HG03432 (cell line): ENCODE results near the gene RPS3.
"Not testable (repeated sequence)": the region's sequence is repeated elsewhere in the genome, so short reads cannot be mapped to it uniquely, and the experiment has no call there.

Source experiments
- ATAC-seq: cut with Tn5 transposase; IDR thresholded peaks from one replicate; pipeline ENCODE4 v1.9.1; 2021; ENCODE audit warnings: mild to moderate bottlenecking, moderate library complexity; ENCODE audit not compliant: unreplicated experiment

The RPS3 gene

DNA sequence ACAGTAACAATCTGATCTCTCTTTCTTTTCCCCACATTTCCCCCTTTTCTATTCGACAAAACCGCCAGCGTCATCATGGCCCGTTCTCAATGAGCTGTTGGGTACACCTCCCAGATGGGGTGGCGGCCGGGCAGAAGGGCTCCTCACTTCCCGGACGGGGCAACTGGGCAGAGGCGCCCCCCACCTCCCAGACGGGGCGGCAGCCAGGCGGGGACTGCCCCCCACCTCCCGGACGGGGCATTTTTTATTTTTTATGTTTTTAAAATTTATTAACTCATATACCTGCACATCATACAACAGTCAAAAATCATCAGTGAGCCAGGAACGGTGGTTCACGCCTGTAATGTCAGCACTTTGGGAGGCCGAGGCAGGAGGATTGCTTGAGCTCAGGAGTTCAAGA lies 20.5 kb upstream of the RPS3 start:
- not testable (repeated sequence) for ATAC-seq

- ATAC-seq = no peak
Observed at GRCh38 chr11:75380245-75380644, 19.1 kb upstream of the RPS3 start.

GRCh38 chr11:75380716-75381420 lies 18.4 kb upstream of the RPS3 start:
- ATAC-seq = no peak

- ATAC-seq = no peak
Observed at GRCh38 chr11:75383246-75383645, 16.1 kb upstream of the RPS3 start.

DNA sequence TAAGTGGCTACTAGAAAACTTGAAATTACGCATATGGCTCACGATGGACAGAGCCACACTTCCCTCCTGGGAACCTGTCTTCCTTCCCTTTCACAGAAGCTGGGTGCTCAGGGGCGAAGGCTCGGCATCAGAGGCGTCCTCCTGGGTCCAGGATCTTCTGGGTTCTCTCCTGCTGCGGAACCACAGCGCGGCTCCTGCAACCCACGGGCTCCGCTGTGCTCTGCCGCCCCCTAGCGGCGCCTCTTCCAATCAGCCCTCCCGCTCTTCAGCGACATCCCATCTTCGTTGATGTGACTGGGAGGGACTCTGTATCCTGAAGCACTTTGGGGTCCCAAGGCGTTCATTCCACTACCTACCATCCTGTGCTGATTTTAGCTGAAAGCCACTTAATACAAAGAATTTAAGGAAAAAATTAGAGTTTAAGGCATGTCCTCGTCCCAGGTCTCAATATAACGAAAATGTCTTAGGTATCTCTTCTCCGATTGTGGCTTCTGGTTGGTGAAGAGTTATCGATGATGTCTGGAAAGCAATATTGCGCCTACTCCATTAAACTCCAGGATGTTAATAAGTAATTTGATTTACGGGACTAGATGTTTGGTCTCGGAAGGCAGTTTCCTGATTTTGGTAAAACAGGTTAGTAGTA lies 14.8 kb upstream of the RPS3 start:
- ATAC-seq = no peak

DNA sequence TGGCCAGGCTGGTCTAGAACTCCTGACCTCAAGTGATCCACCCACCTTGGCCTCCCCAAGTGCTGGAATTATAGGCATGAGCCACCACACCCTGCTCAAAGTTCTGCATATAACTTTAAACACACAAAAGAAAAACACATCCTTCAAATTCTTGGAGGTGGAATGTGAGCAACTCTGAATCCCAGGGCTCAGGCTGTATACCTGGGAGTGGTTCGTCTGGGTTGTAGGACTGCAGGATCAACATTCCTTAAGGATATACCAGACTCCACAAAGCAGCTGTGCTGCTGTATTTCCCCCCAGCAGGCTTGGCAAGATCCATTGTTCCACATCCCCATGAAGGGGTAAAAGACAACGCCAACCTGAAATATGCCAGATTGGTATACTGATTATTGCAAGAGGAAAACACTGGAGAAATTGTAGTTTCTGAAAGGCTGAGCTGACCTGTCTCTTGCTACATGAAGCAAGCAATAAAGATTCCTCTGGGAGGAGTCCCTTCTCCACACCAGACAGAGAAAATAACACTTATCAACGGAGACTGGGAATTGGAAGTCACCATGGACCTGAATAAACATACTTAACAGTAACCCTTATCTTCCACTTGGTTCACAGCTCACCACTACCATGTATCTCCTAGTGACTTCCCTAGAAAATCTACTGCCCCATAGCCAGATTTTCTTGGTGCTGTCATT lies 12.2 kb upstream of the RPS3 start:
- no peak for ATAC-seq

GRCh38 chr11:75387736-75388294 lies 11.5 kb upstream of the RPS3 start:
- no peak for ATAC-seq

DNA sequence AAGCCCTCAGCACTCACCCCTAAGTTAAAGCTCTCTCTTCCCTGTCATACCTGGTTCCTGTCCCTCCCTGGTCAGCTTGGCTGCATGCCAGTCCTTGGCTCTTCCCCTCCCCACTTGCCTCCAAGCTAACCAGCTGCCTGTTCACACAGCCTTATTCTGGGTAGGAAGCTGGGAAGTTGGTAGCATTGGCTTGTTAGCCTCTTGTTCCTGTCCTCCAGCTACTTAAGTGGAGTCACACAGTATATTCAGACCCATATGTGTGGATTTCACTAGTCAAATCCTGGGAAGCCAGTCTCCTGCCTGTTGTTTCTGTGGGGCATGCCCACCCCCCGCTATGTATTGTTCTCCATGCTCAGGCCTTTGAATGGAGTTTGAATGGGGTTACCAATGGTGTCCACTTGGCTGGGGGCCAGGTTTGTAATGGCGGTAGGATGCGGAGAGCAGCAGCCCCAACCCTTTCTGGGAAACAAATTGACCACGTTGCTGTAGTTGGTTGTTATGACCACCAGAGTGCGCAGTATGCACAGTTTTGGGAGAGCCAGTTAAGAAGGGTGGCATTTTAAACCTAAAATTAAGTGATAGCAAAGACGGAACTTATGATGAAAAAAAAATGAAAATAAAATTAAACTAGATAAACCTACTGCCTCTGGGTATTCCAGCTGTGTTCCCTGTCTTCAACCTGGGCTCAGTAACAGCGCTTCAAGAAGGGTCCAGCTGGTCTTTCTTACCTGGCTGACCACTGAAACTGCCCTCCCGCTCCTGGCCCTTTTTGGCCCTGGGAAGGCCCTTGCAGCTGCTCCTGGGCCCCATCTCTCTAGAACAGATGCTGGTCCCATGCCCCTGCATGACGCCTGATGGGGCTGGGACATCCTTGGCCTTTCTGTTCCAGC lies 10.7 kb upstream of the RPS3 start:
- peak; percentile 40 for ATAC-seq

GRCh38 chr11:75389276-75389605 lies 10.1 kb upstream of the RPS3 start:
- ATAC-seq = no peak

DNA sequence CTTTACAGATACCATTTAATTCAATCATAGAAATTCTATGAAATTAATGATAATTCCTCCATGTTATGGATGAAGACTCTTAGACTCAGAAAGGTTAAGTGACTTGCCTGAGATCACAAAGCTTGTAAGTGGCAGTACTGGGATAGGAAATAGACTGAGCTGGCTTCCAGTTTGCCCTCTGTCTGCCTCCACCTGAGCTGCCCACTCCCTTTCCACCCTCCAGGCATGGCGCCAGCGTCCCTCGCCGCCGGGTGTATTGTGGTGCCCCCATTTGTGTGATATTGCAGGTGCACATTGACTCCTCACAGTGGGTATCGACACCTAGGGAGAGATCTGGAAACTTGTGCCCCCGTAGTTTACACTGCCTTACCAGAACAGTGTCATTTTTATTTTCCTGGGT lies 9.4 kb upstream of the RPS3 start:
- no peak for ATAC-seq

DNA sequence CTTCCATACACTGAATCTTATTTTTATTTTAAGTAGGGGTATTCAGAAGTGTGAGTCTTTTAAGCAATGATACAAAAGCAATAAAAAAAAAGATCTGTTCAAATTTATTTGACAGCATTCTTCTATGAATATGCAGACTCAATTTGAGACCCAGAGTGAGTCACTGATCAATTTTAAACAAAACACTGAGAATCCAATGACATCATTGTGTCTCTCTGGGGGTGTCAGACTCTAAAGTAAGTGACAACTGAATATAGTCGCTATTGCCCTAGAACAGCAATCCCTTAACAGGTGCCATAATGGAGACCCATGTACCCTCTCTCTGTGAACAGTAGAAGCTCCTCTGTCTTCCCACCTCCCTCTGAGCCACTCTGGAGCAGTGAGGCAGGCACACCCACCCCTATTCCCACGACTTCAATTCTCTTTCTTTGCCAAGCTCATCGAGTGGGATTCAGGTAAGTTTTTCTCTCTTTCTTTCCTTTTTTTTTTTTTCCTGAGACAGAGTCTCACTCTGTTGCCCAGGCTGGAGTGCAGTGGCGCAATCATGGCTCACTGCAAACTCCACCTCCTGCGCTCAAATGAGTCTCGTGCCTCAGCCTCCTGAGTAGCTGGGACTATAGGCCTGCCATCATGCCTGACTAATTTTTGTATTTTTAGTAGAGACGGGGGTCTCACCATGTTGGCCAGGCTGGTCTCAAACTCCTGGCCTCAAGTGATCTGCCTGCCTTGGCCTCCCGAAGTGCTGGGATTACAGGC lies 5.1 kb upstream of the RPS3 start:
- no peak for ATAC-seq

GRCh38 chr11:75398906-75399305 lies 412 bp upstream of the RPS3 start:
- peak; percentile 9 for ATAC-seq

DNA sequence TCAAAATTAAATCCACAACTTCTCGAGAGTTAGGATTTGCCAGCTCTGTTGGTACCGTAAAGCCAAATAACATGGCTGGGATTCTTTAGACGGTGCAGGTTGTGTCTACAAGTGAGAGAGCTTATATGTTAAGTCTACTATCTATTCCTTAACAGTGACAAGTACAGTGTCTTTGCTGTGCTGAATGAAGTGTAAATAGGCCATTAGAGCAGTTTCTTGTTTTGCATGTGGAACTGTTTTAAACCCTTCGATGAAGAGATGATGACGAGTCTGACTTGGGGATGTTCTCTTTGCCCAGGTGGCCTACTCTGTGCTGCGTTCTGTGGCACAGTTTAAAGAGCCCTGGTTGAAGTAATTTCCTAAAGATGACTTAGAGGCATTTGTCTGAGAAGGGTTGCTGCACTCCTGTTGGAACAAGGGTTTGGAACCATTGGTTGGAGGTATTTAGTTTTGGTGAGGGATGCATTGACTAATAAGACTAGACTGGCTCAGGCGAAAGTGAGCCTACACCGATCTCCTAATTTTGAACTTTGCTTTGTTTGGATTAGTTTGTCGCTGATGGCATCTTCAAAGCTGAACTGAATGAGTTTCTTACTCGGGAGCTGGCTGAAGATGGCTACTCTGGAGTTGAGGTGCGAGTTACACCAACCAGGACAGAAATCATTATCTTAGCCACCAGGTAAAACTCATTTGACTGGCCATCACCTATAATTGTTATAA lies 988 bp downstream of the RPS3 start:
- no peak for ATAC-seq

DNA sequence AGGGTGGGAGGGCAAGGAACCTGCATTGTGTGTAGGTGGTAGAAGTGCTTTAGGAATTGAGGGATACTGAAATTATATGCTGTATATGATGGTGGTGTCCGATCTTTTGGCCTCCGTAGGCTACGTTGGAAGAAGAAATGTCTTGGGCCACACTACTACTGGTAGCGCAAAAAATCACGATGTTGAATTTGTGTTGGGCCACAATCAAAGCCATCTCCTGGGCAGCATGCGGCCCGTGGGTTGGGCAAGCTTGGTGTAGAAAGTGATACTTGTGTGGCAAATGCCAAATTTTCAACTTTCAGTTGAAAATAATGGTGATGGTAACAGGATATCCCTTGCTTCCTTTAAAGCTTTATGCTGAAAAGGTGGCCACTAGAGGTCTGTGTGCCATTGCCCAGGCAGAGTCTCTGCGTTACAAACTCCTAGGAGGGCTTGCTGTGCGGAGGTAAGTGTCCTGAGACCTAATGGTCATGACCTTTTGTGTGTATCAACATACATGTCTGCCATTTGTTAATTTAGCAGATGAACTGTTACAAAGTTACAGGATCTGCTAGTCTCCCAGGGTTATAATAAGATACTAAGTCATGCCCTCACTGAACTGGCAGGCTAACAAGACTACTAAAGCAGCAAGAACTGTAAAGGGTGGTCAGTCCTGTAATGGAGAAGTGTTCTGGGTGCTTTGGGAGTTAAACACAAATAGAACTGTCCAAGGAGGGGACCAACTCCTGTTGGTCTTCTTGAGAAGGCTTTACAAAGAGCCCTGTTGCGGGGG lies 2.9 kb downstream of the RPS3 start:
- ATAC-seq = no peak

DNA sequence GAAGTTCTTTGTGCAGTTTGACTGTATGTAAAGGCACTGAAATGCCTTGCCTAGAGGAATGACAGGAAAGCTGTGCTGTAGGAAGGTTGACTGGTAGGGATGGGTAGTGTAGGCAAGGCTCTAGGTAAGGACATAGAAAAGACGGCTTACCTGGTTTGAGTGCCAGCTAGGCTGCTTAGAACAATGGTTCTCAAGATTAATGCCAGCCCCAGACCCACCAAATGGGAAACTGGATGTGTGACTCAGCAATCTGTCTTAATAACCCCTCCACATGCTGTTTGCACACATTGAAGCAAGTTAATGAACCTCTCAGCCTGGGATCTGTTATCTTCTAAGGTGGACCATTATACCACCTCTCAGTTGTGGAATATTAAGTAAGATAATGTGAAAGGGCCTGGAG lies 3.7 kb downstream of the RPS3 start:
- no peak for ATAC-seq

DNA sequence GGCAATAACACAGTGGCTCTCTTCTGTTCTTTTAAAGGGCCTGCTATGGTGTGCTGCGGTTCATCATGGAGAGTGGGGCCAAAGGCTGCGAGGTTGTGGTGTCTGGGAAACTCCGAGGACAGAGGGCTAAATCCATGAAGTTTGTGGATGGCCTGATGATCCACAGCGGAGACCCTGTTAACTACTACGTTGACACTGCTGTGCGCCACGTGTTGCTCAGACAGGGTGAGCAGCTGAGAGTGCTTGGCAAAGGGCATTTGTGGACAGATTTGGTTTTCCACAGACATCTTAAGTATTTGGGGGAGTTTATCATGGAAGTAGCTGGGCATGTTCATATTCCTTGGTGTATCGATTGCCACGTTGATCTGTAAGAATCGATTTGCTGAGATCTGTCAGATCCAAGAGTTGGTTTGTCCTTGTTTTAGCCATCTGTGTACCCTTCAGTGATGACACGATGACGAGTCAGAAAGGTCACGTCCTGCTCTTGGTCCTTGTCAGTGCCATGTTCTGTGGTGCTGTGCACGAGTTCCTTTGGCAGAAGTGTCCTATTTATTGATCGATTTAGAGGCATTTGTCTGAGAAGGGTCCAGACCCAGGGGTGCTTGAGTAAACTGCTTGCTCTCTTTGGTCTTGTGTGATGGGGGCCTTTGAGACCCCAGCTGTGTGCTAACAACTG lies 4.8 kb downstream of the RPS3 start:
- no peak for ATAC-seq

GRCh38 chr11:75406338-75406777 lies 7.0 kb downstream of the RPS3 start:
- no peak for ATAC-seq

DNA sequence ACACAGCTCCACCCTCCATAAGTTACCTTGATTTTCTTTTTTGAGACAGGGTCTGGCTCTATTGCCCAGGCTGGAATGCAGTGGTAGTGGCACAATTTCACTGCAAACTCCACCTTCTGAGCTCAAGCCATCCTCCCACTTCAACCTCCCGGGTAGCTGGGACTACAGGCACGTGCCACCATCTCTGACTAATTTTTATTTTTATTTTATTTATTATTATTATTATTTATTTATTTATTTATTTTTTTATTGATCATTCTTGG lies 9.6 kb downstream of the RPS3 start:
- ATAC-seq = no peak

- ATAC-seq = not testable (repeated sequence)
Observed at GRCh38 chr11:75409971-75410370, 10.7 kb downstream of the RPS3 start.
